Measurements from ENCODE around the gene ZBTB4.

DNA sequence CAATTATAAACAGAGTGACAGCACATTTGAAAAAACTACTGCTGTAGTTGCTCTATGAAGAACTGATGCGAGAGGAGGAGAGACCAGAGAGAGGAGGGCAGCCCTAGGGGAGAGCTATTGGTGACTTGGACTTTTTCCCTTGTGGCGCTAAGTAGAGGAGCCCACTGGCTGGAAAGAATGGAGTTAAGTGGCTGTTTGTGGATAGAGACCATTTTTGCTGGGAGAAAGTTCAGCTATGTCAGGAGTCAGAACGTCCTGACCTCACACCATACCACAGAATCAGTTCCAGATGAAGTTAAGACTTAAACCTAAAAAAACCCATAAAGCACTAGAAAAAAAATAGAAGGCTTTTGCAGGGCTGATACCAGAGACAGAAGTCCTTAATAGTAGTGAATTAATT is 6.8 kb upstream of the ZBTB4 start:
- TF ChIP-seq POLR2AphosphoS5 (IDR thresholded peaks at IDR 0.05; ENCODE audit: low read depth, low read length): no peak
- no peak for TF ChIP-seq REST (IDR thresholded peaks at IDR 0.05; ENCODE audit: insufficient read depth in 1 of 2, low read depth in 2 of 2, low read length in 2 of 2)
